Kidney (tissue), 14 donors: Measurements from ENCODE around the gene PPDPF. TPM values are rescaled to one million over a fixed set of nuclear protein-coding genes. Genes with fewer than 3 reads are reported as not detected.
"Not testable (repeated sequence)": the region's sequence is repeated elsewhere in the genome, so short reads cannot be mapped to it uniquely, and the experiment has no call there.

Experiments used
- DNase-seq, 5 donors: peaks; one replicate each; pipeline ENCODE4 v3.0.0-alpha.2; 2013 to 2020
- FAIRE-seq: peaks from 2 replicates; lab custom pipeline; 2012; peaks lifted over from hg19 to GRCh38; lab: Jason Lieb, UNC
- H3K27ac ChIP-seq, 2 donors: one replicate each; pipeline ENCODE4 v1.7.0; 2013; ENCODE audit warnings: low read depth in 2 of 2, low read length in 2 of 2, inconsistent platforms in 1 of 2
- H3K27me3 ChIP-seq: one replicate; pipeline ENCODE4 v1.7.1; 2013; ENCODE audit warnings: low read length, inconsistent platforms; ENCODE audit not compliant: control insufficient read depth, insufficient read depth
- H3K36me3 ChIP-seq, 3 donors: one replicate each; pipeline versions ENCODE4 v1.7.0 to v1.7.1; 2013; ENCODE audit warnings: low read length in 3 of 3, control low read depth in 1 of 3, inconsistent platforms in 1 of 3; ENCODE audit not compliant: insufficient read depth in 3 of 3, control insufficient read depth in 2 of 3
- H3K4me1 ChIP-seq, 3 donors: one replicate each; pipeline versions ENCODE4 v1.7.0 to v1.7.1; 2013; ENCODE audit warnings: low read length in 3 of 3, inconsistent platforms in 1 of 3, low read depth in 1 of 3; ENCODE audit not compliant: control insufficient read depth in 2 of 3, insufficient read depth in 2 of 3
- H3K4me3 ChIP-seq, 3 donors: one replicate each; pipeline versions ENCODE4 v1.7.0 to v1.8.1; 2013; ENCODE audit warnings: low read length in 3 of 3, control low read depth in 1 of 3, inconsistent platforms in 1 of 3
- H3K9ac ChIP-seq, 3 donors: one replicate each; pipeline versions ENCODE4 v1.7.0 to v1.7.1; 2013; ENCODE audit warnings: low read length in 3 of 3, control low read depth in 1 of 3, inconsistent platforms in 1 of 3
- H3K9me3 ChIP-seq, 3 donors: one replicate each; pipeline versions ENCODE4 v1.7.0 to v1.7.1; 2013; ENCODE audit warnings: low read length in 3 of 3, control low read depth in 1 of 3, inconsistent platforms in 1 of 3; ENCODE audit not compliant: control insufficient read depth in 2 of 3, insufficient read depth in 1 of 3
- CTCF ChIP-seq: IDR thresholded peaks from 3 replicates; pipeline ENCODE4 v1.5.1; 2012; ENCODE audit warnings: mild to moderate bottlenecking, moderate library complexity, borderline replicate concordance; ENCODE audit not compliant: insufficient read depth; ENCODE audit errors: extremely low read depth
- intact Hi-C: fragments of 100-400 bp; cut with DNase I; formaldehyde crosslinking; loops from one replicate; pipeline ENCODE4 v1.11.1; 2022
- polyA plus RNA-seq: library from polyadenylated mRNA; stranded (reverse); fragments of 350-450 nt; fragmentation: Illumina TruSeq; extraction: RNeasy Lipid Tissue Mini Kit (QIAGEN cat#74804); gene quantifications from one replicate; pipeline ENCODE4 v1.2.3, GENCODE V29; 2014; ENCODE audit warnings: low read depth, low replicate concordance; ENCODE audit not compliant: insufficient read depth
- total RNA-seq: library from RNA; stranded (reverse); fragmentation: NEBNext Ultra II Directional; extraction: Animal tissue kit (Norgen Biotek cat#: 25700); gene quantifications from one replicate; pipeline ENCODE4 v1.2.1, GENCODE V29; 2021
- donor health status: control.
- donor health status: control.
- donor health status: control.
- donor health status: control.
- donor health status: control.
- donor health status: DM: yes; HTN: yes; CAD: no.
- donor health status: Normal renal cell carcinoma (clear cell type).

The PPDPF gene
- total and polyA plus RNA-seq, 2 donors from 2014 or later = 578 to 961 TPM

- H3K27me3 ChIP-seq = no peaks in the 10 kb centered on the region
- H3K4me3 ChIP-seq = no peak overlapping the region
- no peaks in the 10 kb centered on the region for H3K36me3 ChIP-seq
- H3K27ac ChIP-seq = no peak overlapping the region
- no peak for TF ChIP-seq CTCF
- no peak for DNase-seq
- H3K4me1 ChIP-seq = no peaks in the 10 kb centered on the region
- no peak for FAIRE-seq
- H3K9me3 ChIP-seq = no peaks in the 10 kb centered on the region
- no peak overlapping the region for H3K9ac ChIP-seq
- intact Hi-C loops = no loop called here
Observed at GRCh38 chr20:63513207-63513606, 7.4 kb upstream of the PPDPF start.

- FAIRE-seq, H3K9me3 ChIP-seq, intact Hi-C loops, H3K27me3 ChIP-seq, H3K9ac ChIP-seq, H3K4me3 ChIP-seq, H3K27ac ChIP-seq, H3K4me1 ChIP-seq, H3K36me3 ChIP-seq: not testable (repeated sequence)
- peak in 1 of 5 donors; percentile 39 for DNase-seq
Observed at GRCh38 chr20:63514520-63514919, 6.0 kb upstream of the PPDPF start.

- no peaks in the 10 kb centered on the region for H3K9me3 ChIP-seq
- no peaks in the 10 kb centered on the region for H3K27me3 ChIP-seq
- DNase-seq = peak in 1 of 5 donors; percentile 74
- no peaks in the 10 kb centered on the region for H3K36me3 ChIP-seq
- no peak for TF ChIP-seq CTCF
- H3K4me1 ChIP-seq = peaks cover 0 to 11% (median 0%) of the 10 kb centered on the region in 3 donors
- H3K4me3 ChIP-seq = no peak overlapping the region
- no peak for FAIRE-seq
- H3K9ac ChIP-seq = no peak overlapping the region
- H3K27ac ChIP-seq = no peak overlapping the region
- intact Hi-C loops = no loop called here
Observed at GRCh38 chr20:63517376-63518309, 2.9 kb upstream of the PPDPF start.

GRCh38 chr20:63518351-63518861 lies 2.2 kb upstream of the PPDPF start:
- Histone ChIP-seq H3K9ac (no peak overlapping the region), H3K27me3 (no peaks in the 10 kb centered on the region), H3K4me1 (peaks cover 0 to 11% (median 0%) of the 10 kb centered on the region in 3 donors), H3K27ac (no peak overlapping the region), H3K4me3 (no peak overlapping the region), H3K9me3 (no peaks in the 10 kb centered on the region), H3K36me3 (peaks cover 0 to 3% (median 0%) of the 10 kb centered on the region in 3 donors)
- intact Hi-C loops = no loop called here
- FAIRE-seq = no peak
- peak in 2 of 5 donors; percentile 48 to 77 for DNase-seq
- no peak for TF ChIP-seq CTCF
